Activated CD4-positive, alpha-beta T cell treated with anti-CD3 and anti-CD28 coated beads, Interleukin-2, Interleukin-6, amounts not matched to agents 100 ng/mL and 50 ng/mL, durations not matched to agents 16 hours and 8 hours (primary cell): Measurements from ENCODE around the gene SLCO1B1.
"Not testable (repeated sequence)": the region's sequence is repeated elsewhere in the genome, so short reads cannot be mapped to it uniquely, and the experiment has no call there.

Experiments
- DNase-seq: peaks from one replicate; pipeline ENCODE4 v3.0.0-alpha.2; 2020

The SLCO1B1 gene

GRCh38 chr12:21130998-21131397 lies at the start of gene SLCO1B1:
TSS of gene SLCO1B1 (plus strand) at chr12:21131194. CDS start at chr12:21141575, 10,381 bp downstream.
- no peak for DNase-seq

- not testable (repeated sequence) for DNase-seq
Measured at GRCh38 chr12:21084753-21085152, 46.2 kb upstream of the SLCO1B1 start.

- DNase-seq: no peak
Measured at GRCh38 chr12:21111732-21112131, 19.3 kb upstream of the SLCO1B1 start.

GRCh38 chr12:21113266-21113665 lies 17.7 kb upstream of the SLCO1B1 start:
- no peak for DNase-seq

- DNase-seq: no peak
Measured at GRCh38 chr12:21117995-21118394, 13.0 kb upstream of the SLCO1B1 start.

- no peak for DNase-seq
Measured at GRCh38 chr12:21118760-21119159, 12.2 kb upstream of the SLCO1B1 start.

GRCh38 chr12:21129351-21129750 lies 1.6 kb upstream of the SLCO1B1 start:
- no peak for DNase-seq

- no peak for DNase-seq
Measured at GRCh38 chr12:21129906-21130305, 1.1 kb upstream of the SLCO1B1 start.

GRCh38 chr12:21137318-21137999 lies 6.5 kb downstream of the SLCO1B1 start:
- DNase-seq: not testable (repeated sequence)

GRCh38 chr12:21138016-21138415 lies 7.0 kb downstream of the SLCO1B1 start:
- no peak for DNase-seq

- DNase-seq: no peak
Measured at GRCh38 chr12:21144309-21144708, 13.3 kb downstream of the SLCO1B1 start.

- DNase-seq: not testable (repeated sequence)
Measured at GRCh38 chr12:21149861-21150260, 18.9 kb downstream of the SLCO1B1 start.

GRCh38 chr12:21151184-21151583 lies 20.2 kb downstream of the SLCO1B1 start:
- no peak for DNase-seq

GRCh38 chr12:21155522-21156351 lies 24.7 kb downstream of the SLCO1B1 start:
- no peak for DNase-seq

GRCh38 chr12:21165048-21165447 lies 34.1 kb downstream of the SLCO1B1 start:
- no peak for DNase-seq

GRCh38 chr12:21169878-21170472 lies 39.0 kb downstream of the SLCO1B1 start:
- peak; percentile 55 for DNase-seq

- no peak for DNase-seq
Measured at GRCh38 chr12:21172079-21172478, 41.1 kb downstream of the SLCO1B1 start.

- no peak for DNase-seq
Measured at GRCh38 chr12:21183721-21184275, 52.8 kb downstream of the SLCO1B1 start.

- DNase-seq: no peak
Measured at GRCh38 chr12:21190016-21190415, 59.0 kb downstream of the SLCO1B1 start.

GRCh38 chr12:21214433-21214832 lies 83.4 kb downstream of the SLCO1B1 start:
- not testable (repeated sequence) for DNase-seq

GRCh38 chr12:21219206-21219605 lies 88.2 kb downstream of the SLCO1B1 start:
- DNase-seq: no peak

- DNase-seq: no peak
Measured at GRCh38 chr12:21220266-21220665, 89.3 kb downstream of the SLCO1B1 start.

- DNase-seq: no peak
Measured at GRCh38 chr12:21221072-21221471, 90.1 kb downstream of the SLCO1B1 start.
